GM12878 (cell line): Measurements from ENCODE around the gene TBC1D12. TPM values are rescaled to one million over a fixed set of nuclear protein-coding genes. Genes with fewer than 3 reads are reported as not detected.

Experiments
- ATAC-seq: fragments of 200-7000 bp; cut with Tn5 transposase; 3 replicates; pipeline ENCODE4 v1.9.1; 2020; ENCODE audit warnings: mild to moderate bottlenecking, moderate library complexity
- BruUV-seq: library from RNA; stranded (reverse); fragments of 400-500 nt; replicated peaks from 2 replicates; lab custom pipeline; 2021; lab: Mats Ljungman, UMichigan
- CTCF ChIA-PET: fragments of 300-600 bp; sonication (Branson Sonifier 250); formaldehyde crosslinking; extraction: SDS; loops from one replicate; lab custom pipeline; 2021; ENCODE audit warnings: inconsistent platforms; lab: Yijun Ruan, JAX
- POLR2A ChIA-PET: fragments of 350-600 bp; formaldehyde crosslinking; extraction: SDS; loops from one replicate; lab custom pipeline; 2021; ENCODE audit warnings: inconsistent platforms; lab: Charles Lee
- RAD21 ChIA-PET: fragments of 300-600 bp; sonication (Branson Sonifier 250); formaldehyde crosslinking; loops from one replicate; lab custom pipeline; 2023; ENCODE audit warnings: antibody characterized with exemption; ENCODE audit not compliant: unreplicated experiment; lab: Charles Lee
- SMC1A ChIA-PET: fragments of 300-600 bp; sonication (Branson Sonifier 250); formaldehyde crosslinking; loops from one replicate; lab custom pipeline; 2023; ENCODE audit not compliant: unreplicated experiment, uncharacterized antibody; lab: Charles Lee
- DNase-seq: peaks from one replicate; pipeline ENCODE4 v3.0.0-alpha.2; 2011; ENCODE audit warnings: low read depth, low spot score
- FAIRE-seq: peaks from 3 replicates; lab custom pipeline; 2011; peaks lifted over from hg19 to GRCh38; lab: Jason Lieb, UNC
- H2AFZ ChIP-seq: 2 replicates; pipeline ENCODE4 v1.6.0; 2011; ENCODE audit warnings: low read depth, low read length, control low read depth; ENCODE audit not compliant: control insufficient read depth
- H3K27ac ChIP-seq: 2 replicates; pipeline ENCODE4 v1.5.1; 2011; ENCODE audit warnings: control low read depth; ENCODE audit not compliant: control insufficient read depth, insufficient read depth
- H3K27me3 ChIP-seq, 2 experiments: replicated peaks in 1 of 2; 2 replicates each; pipeline versions ENCODE4 v1.6.0 to v1.6.1; 2011; ENCODE audit warnings: low read length in 1 of 2; ENCODE audit not compliant: control insufficient read depth in 2 of 2, insufficient read depth in 2 of 2
- H3K36me3 ChIP-seq, 2 experiments: 2 replicates each; pipeline ENCODE4 v1.5.1; 2011; ENCODE audit warnings: low read length in 1 of 2; ENCODE audit not compliant: control insufficient read depth in 2 of 2, insufficient read depth in 2 of 2
- H3K4me1 ChIP-seq: 2 replicates; pipeline ENCODE4 v1.6.1; 2011; ENCODE audit warnings: mild to moderate bottlenecking, low read length, moderate library complexity, mixed read lengths; ENCODE audit not compliant: control insufficient read depth, insufficient read depth
- H3K4me2 ChIP-seq: 2 replicates; pipeline ENCODE4 v1.6.0; 2011; ENCODE audit warnings: control low read depth; ENCODE audit not compliant: control insufficient read depth, insufficient read depth
- H3K4me3 ChIP-seq: fragments of 200-600 bp; sonication (generic); 2 replicates; pipeline ENCODE4 v1.5.1; 2016
- H3K79me2 ChIP-seq: 2 replicates; pipeline ENCODE4 v1.6.0; 2011; ENCODE audit warnings: low read length; ENCODE audit not compliant: control insufficient read depth, insufficient read depth
- H3K9ac ChIP-seq: 2 replicates; pipeline ENCODE4 v1.8.0; 2011; ENCODE audit warnings: low read length, control low read depth, mixed read lengths; ENCODE audit not compliant: control insufficient read depth, insufficient read depth
- H3K9me3 ChIP-seq: replicated peaks from 3 replicates; pipeline ENCODE4 v1.5.1; 2011; ENCODE audit warnings: mild to moderate bottlenecking, low read length; ENCODE audit not compliant: control insufficient read depth, insufficient read depth
- H4K20me1 ChIP-seq: 2 replicates; pipeline ENCODE4 v1.6.0; 2011; ENCODE audit not compliant: control insufficient read depth, insufficient read depth
- CBX5 ChIP-seq: sonication (generic); IDR thresholded peaks from 2 replicates; pipeline ENCODE4 v1.6.1; 2016; ENCODE audit warnings: low read depth, moderate library complexity, mild to moderate bottlenecking, inconsistent platforms
- CHD4 ChIP-seq: fragments of 200-600 bp; sonication (generic); IDR thresholded peaks from 2 replicates; pipeline ENCODE4 v1.6.1; 2016; ENCODE audit warnings: mild to moderate bottlenecking
- FOXM1 ChIP-seq: IDR thresholded peaks from 2 replicates; pipeline ENCODE4 v1.6.1; 2012; ENCODE audit warnings: low read depth, mild to moderate bottlenecking, inconsistent platforms, low read length, moderate library complexity
- IRF4 ChIP-seq: IDR thresholded peaks from 2 replicates; pipeline ENCODE4 v1.6.1; 2011; ENCODE audit warnings: low read depth, low read length
- MYB ChIP-seq: fragments of 150-350 bp; IDR thresholded peaks from 2 replicates; pipeline ENCODE4 v1.6.1; 2014; ENCODE audit warnings: mild to moderate bottlenecking, low read depth, low read length, borderline replicate concordance
- NFIC ChIP-seq: IDR thresholded peaks from 2 replicates; pipeline ENCODE4 v1.6.1; 2012; ENCODE audit warnings: low read depth, mild to moderate bottlenecking, inconsistent platforms, low read length, moderate library complexity
- PAX8 ChIP-seq: fragments of 450-650 bp; IDR thresholded peaks from 2 replicates; pipeline ENCODE4 v1.6.1; 2017; ENCODE audit warnings: mild to moderate bottlenecking, moderate library complexity
- RB1 ChIP-seq: fragments of 450-650 bp; formaldehyde crosslinking; IDR thresholded peaks from 2 replicates; pipeline ENCODE4 v1.6.1; 2017; ENCODE audit warnings: mild to moderate bottlenecking, borderline replicate concordance
- RELA ChIP-seq: fragments of 450-650 bp; IDR thresholded peaks from 2 replicates; pipeline ENCODE4 v1.8.0; 2014; ENCODE audit warnings: borderline replicate concordance; ENCODE audit not compliant: partially characterized antibody
- SMC3 ChIP-seq: IDR thresholded peaks from 2 replicates; pipeline ENCODE4 v1.6.1; 2011; ENCODE audit warnings: low read length, improper control_type of control experiment, borderline replicate concordance
- USF1 ChIP-seq: IDR thresholded peaks from 2 replicates; pipeline ENCODE4 v1.6.1; 2011; ENCODE audit warnings: borderline replicate concordance, low read depth, mild to moderate bottlenecking, moderate library complexity, mixed read lengths, low read length; ENCODE audit not compliant: insufficient read depth; ENCODE audit errors: extremely low read length
- USF2 ChIP-seq: IDR thresholded peaks from 2 replicates; pipeline ENCODE4 v1.6.1; 2011; ENCODE audit warnings: low read depth, low read length, improper control_type of control experiment, borderline replicate concordance
- WRNIP1 ChIP-seq: IDR thresholded peaks from 2 replicates; pipeline ENCODE4 v1.6.1; 2011; ENCODE audit warnings: low read depth, low read length, improper control_type of control experiment, borderline replicate concordance
- ZNF217 ChIP-seq: fragments of 450-650 bp; IDR thresholded peaks from 2 replicates; pipeline ENCODE4 v1.6.1; 2017; ENCODE audit warnings: antibody characterized with exemption, mild to moderate bottlenecking
- ZNF384 ChIP-seq: IDR thresholded peaks from 2 replicates; pipeline ENCODE4 v1.6.1; 2012; ENCODE audit warnings: low read depth, mild to moderate bottlenecking, low read length, improper control_type of control experiment, borderline replicate concordance
- WGBS: methylation state at CpG from one replicate; pipeline ENCODE4 v1.1.6; 2016; ENCODE audit warnings: low lambda C conversion rate; ENCODE audit not compliant: insufficient replicate concordance, insufficient coverage; ENCODE audit errors: missing lambda C conversion rate; 5-methylcytosine and 5-hydroxymethylcytosine counted together
- in situ Hi-C: fragments of 300-500 bp; cut with MboI; formaldehyde crosslinking; loops from 9 replicates; pipeline ENCODE4 v1.14.3; 2018; ENCODE audit warnings: mixed read lengths
- intact Hi-C: fragments of 100-400 bp; cut with micrococcal nuclease; formaldehyde crosslinking; loops from one replicate; pipeline ENCODE4 v1.14.2; 2022; ENCODE audit not compliant: unreplicated experiment
- polyA plus RNA-seq, 11 experiments: library from polyadenylated mRNA; depleted of rRNA in 4 of 11; unstranded in 6 of 11; stranded (reverse) in 5 of 11; fragments of >200 nt; fragmentation: Nextera tagmentation in 4 of 11; fragmentation: Illumina TruSeq in 1 of 11; extraction: Ambion mirVana in 4 of 11; extraction: Trizol in 1 of 11; gene quantifications; 1 replicate in 1 of 11; 2 replicates in 10 of 11; pipeline versions ENCODE4 v1.2.1 to v1.2.3, GENCODE V29; 2011 to 2016; ENCODE audit warnings: inconsistent platforms in 2 of 11, missing spikeins in 2 of 11, low read depth in 1 of 11
- total RNA-seq, 4 experiments: library from RNA; depleted of rRNA in 3 of 4; stranded (reverse); fragments of >200 nt in 3 of 4; fragmentation: Illumina TruSeq in 1 of 4; extraction: Trizol in 1 of 4; gene quantifications; 2 replicates each; pipeline versions ENCODE4 v1.2.1 to v1.2.3, GENCODE V29; 2013 to 2021
- TF ChIP-seq, protein P1 (sequence below): fragments of 450-650 bp; IDR thresholded peaks from 2 replicates; pipeline ENCODE4 v1.6.1; 2017; ENCODE audit warnings: low read depth, mild to moderate bottlenecking, moderate library complexity
- TF ChIP-seq, protein P2 (sequence below): fragments of 450-650 bp; IDR thresholded peaks from 2 replicates; pipeline ENCODE4 v1.6.1; 2017; ENCODE audit warnings: mild to moderate bottlenecking
- TF ChIP-seq, protein P3 (sequence below): fragments of 450-650 bp; IDR thresholded peaks from 2 replicates; pipeline ENCODE4 v1.6.1; 2016; ENCODE audit warnings: mild to moderate bottlenecking

Gene TBC1D12
- total and polyA plus RNA-seq, 10 of the 15 experiments (the other 5 are each of a cell fraction or from before 2014, with no cell fraction given) = 2.6 to 7.5 (median 3.8) TPM

DNA sequence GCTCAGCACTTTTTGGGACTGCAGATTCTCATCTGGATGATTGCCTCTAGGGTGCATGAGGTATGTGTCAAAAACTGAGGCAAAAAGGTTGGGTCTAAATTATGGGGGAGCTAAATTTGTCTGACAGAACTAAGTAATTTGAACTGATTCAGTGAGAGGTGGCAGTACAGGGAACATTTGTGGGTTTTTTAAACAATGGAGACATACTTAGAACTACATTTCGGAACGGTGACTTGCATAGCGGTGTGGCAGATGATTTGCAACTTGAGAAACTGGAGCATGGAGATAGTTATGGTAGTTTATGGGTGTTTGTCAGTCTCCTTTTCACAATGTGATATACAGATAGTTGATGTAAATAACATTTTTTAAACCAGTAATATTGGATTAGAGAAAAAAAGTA is 14.6 kb downstream of the TBC1D12 start:
- Histone ChIP-seq H3K79me2 (no peaks in the 10 kb centered on the region; the same call in none of the 2 replicates), H3K9me3 (no peaks in the 10 kb centered on the region), H2AFZ (no peak overlapping the region), H3K4me3 (no peak overlapping the region), H3K9ac (no peak overlapping the region), H4K20me1 (no peaks in the 10 kb centered on the region), H3K27ac (no peak overlapping the region), H3K27me3 (no peaks in the 10 kb centered on the region), H3K4me1 (peaks cover 5% of the 10 kb centered on the region; the same call in 1 of the 2 replicates), H3K4me2 (no peak overlapping the region), H3K36me3 (no peaks in the 10 kb centered on the region)
- SMC1A ChIA-PET = interaction anchor here (0.6 to 2.0 kb wide), 6 partner anchors 12 to 27 kb away, joined by 3 to 7 read pairs (median 4); no protein-coding TSS in a partner anchor
- 100% methylated on average over 3 of the region's 3 CpGs for WGBS
- BruUV-seq = no TSS peak
- intact Hi-C loops (no loop called here), in situ Hi-C loops (no loop called here)
- CTCF ChIA-PET = interaction anchor here (1.0 to 2.0 kb wide), 5 partner anchors 9 to 55 kb away, joined by 4 to 9 read pairs (median 5); partner anchors contain the start of gene NOC3L
- POLR2A ChIA-PET = interaction anchor here (1.2 to 2.3 kb wide), 2 partner anchors 10 to 54 kb away, joined by 3 to 5 read pairs; partner anchors contain the start of gene NOC3L
- RAD21 ChIA-PET = interaction anchor here (1.1 kb wide), 1 partner anchor 27 kb away, joined by 4 read pairs; no protein-coding TSS in a partner anchor
- DNase-seq (no peak), ATAC-seq (no peak), FAIRE-seq (no peak)
- TF ChIP-seq IRF4 = no peak
- TF ChIP-seq WRNIP1 = no peak
- TF ChIP-seq ZNF217 = no peak
- TF ChIP-seq RB1 = no peak
- no peak for TF ChIP-seq NFIC
- no peak for TF ChIP-seq RELA
- TF ChIP-seq, protein P1, sequence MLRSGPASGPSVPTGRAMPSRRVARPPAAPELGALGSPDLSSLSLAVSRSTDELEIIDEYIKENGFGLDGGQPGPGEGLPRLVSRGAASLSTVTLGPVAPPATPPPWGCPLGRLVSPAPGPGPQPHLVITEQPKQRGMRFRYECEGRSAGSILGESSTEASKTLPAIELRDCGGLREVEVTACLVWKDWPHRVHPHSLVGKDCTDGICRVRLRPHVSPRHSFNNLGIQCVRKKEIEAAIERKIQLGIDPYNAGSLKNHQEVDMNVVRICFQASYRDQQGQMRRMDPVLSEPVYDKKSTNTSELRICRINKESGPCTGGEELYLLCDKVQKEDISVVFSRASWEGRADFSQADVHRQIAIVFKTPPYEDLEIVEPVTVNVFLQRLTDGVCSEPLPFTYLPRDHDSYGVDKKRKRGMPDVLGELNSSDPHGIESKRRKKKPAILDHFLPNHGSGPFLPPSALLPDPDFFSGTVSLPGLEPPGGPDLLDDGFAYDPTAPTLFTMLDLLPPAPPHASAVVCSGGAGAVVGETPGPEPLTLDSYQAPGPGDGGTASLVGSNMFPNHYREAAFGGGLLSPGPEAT = no peak
- no peak for TF ChIP-seq CHD4
- TF ChIP-seq, protein P2, sequence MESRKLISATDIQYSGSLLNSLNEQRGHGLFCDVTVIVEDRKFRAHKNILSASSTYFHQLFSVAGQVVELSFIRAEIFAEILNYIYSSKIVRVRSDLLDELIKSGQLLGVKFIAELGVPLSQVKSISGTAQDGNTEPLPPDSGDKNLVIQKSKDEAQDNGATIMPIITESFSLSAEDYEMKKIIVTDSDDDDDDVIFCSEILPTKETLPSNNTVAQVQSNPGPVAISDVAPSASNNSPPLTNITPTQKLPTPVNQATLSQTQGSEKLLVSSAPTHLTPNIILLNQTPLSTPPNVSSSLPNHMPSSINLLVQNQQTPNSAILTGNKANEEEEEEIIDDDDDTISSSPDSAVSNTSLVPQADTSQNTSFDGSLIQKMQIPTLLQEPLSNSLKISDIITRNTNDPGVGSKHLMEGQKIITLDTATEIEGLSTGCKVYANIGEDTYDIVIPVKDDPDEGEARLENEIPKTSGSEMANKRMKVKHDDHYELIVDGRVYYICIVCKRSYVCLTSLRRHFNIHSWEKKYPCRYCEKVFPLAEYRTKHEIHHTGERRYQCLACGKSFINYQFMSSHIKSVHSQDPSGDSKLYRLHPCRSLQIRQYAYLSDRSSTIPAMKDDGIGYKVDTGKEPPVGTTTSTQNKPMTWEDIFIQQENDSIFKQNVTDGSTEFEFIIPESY = no peak
- TF ChIP-seq, protein P3, sequence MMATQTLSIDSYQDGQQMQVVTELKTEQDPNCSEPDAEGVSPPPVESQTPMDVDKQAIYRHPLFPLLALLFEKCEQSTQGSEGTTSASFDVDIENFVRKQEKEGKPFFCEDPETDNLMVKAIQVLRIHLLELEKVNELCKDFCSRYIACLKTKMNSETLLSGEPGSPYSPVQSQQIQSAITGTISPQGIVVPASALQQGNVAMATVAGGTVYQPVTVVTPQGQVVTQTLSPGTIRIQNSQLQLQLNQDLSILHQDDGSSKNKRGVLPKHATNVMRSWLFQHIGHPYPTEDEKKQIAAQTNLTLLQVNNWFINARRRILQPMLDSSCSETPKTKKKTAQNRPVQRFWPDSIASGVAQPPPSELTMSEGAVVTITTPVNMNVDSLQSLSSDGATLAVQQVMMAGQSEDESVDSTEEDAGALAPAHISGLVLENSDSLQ = no peak
- no peak for TF ChIP-seq MYB
- no peak for TF ChIP-seq ZNF384
- TF ChIP-seq PAX8 = no peak
- TF ChIP-seq USF1 = no peak
- TF ChIP-seq CBX5 = no peak
- TF ChIP-seq FOXM1 = no peak
- no peak for TF ChIP-seq SMC3
- no peak for TF ChIP-seq USF2
